Upper lobe of right lung (tissue), 1 donor: ENCODE measurements around the gene RSRC1. TPM values are rescaled to one million over a fixed set of nuclear protein-coding genes. Genes with fewer than 3 reads are reported as not detected.
A peak's percentile ranks its signal among the peaks of the same experiment; 100 is the strongest.

ENCODE experiments used
- ATAC-seq: fragments of 200-7000 bp; cut with Tn5 transposase; one replicate; pipeline ENCODE4 v1.9.1; 2020; ENCODE audit warnings: mild to moderate bottlenecking, moderate library complexity
- DNase-seq: peaks from one replicate; pipeline ENCODE4 v3.0.0-alpha.2; 2020
- H3K27ac ChIP-seq: fragments of 200-600 bp; one replicate; pipeline ENCODE4 v1.8.0; 2022
- H3K27me3 ChIP-seq: fragments of 200-600 bp; one replicate; pipeline ENCODE4 v1.8.0; 2022; ENCODE audit warnings: mild to moderate bottlenecking
- H3K36me3 ChIP-seq: fragments of 200-600 bp; one replicate; pipeline ENCODE4 v1.8.0; 2022
- H3K4me1 ChIP-seq: fragments of 200-600 bp; one replicate; pipeline ENCODE4 v1.8.0; 2022
- H3K4me3 ChIP-seq: fragments of 200-600 bp; one replicate; pipeline ENCODE4 v1.8.0; 2022; ENCODE audit warnings: mild to moderate bottlenecking
- H3K9me3 ChIP-seq: fragments of 200-600 bp; one replicate; pipeline ENCODE4 v1.8.0; 2022
- intact Hi-C: fragments of 100-400 bp; cut with DNase I; formaldehyde crosslinking; loops from one replicate; pipeline ENCODE4 v1.11.0; 2022
- total RNA-seq: library from RNA; stranded (reverse); fragmentation: NEBNext Ultra II Directional; extraction: Animal tissue kit (Norgen Biotek cat#: 25700); gene quantifications from one replicate; pipeline ENCODE4 v1.2.1, GENCODE V29; 2021
- TF ChIP-seq, protein P1 (sequence below): fragments of 200-600 bp; IDR thresholded peaks from one replicate; pipeline ENCODE4 v1.8.0; 2022; ENCODE audit warnings: antibody characterized with exemption
- donor health status: DM: no; HTN: yes; CAD: no; lungs with severe emphysema.

The RSRC1 gene
- total RNA-seq, 1 donor from 2014 or later: 28.1 TPM

DNA sequence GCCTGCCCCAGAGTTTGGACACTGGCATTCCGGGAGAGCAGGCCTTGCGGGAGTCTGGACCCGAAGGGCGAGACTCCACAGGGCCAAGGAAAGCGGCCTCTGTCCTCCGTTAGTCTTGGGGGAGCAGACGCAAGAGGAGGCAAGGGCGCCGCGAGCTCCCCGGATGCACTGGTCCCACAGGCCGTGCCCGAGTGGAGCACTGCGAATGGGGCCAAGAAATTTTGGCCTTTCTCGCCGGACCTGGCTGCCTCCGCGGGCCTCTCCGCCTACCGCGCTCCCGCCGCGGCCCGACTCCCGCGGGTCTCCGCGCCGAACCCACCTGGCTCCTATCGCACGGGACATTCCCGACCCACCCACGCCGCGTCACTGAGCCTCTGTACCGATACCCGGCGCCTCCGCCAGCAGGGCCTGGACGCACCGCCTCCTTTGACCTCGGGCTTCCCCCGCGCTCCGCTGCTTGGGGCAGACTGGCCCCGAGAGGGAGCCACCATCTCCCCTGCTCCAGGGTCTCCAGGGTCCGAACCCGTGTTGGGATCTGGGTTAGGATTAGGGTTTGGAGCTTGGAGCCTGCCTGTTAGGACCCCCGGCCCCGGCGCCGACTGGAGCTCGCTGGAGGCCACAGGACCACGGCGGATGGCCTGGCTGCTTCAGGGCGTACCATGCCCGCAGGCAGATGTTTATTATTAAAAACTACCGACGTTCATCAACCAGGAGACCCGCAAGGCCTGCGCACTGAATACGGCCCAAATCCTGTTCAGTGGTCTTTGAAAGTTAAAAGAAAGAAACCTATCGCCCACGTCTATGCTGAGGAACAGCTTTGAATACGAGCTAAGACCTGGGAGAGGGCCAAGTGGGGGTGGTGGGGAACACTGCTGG lies 15.4 kb upstream of the RSRC1 start:
- peaks cover 81% of the 10 kb centered on the region for H3K27me3 ChIP-seq
- H3K27ac ChIP-seq: no peak overlapping the region
- intact Hi-C loops: no loop called here
- H3K4me3 ChIP-seq: no peak overlapping the region
- TF ChIP-seq, protein P1, sequence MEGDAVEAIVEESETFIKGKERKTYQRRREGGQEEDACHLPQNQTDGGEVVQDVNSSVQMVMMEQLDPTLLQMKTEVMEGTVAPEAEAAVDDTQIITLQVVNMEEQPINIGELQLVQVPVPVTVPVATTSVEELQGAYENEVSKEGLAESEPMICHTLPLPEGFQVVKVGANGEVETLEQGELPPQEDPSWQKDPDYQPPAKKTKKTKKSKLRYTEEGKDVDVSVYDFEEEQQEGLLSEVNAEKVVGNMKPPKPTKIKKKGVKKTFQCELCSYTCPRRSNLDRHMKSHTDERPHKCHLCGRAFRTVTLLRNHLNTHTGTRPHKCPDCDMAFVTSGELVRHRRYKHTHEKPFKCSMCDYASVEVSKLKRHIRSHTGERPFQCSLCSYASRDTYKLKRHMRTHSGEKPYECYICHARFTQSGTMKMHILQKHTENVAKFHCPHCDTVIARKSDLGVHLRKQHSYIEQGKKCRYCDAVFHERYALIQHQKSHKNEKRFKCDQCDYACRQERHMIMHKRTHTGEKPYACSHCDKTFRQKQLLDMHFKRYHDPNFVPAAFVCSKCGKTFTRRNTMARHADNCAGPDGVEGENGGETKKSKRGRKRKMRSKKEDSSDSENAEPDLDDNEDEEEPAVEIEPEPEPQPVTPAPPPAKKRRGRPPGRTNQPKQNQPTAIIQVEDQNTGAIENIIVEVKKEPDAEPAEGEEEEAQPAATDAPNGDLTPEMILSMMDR: no peak
- DNase-seq (peak; percentile 62), ATAC-seq (no peak)
- H3K4me1 ChIP-seq: peaks cover 11% of the 10 kb centered on the region
- no peaks in the 10 kb centered on the region for H3K9me3 ChIP-seq
- no peaks in the 10 kb centered on the region for H3K36me3 ChIP-seq

DNA sequence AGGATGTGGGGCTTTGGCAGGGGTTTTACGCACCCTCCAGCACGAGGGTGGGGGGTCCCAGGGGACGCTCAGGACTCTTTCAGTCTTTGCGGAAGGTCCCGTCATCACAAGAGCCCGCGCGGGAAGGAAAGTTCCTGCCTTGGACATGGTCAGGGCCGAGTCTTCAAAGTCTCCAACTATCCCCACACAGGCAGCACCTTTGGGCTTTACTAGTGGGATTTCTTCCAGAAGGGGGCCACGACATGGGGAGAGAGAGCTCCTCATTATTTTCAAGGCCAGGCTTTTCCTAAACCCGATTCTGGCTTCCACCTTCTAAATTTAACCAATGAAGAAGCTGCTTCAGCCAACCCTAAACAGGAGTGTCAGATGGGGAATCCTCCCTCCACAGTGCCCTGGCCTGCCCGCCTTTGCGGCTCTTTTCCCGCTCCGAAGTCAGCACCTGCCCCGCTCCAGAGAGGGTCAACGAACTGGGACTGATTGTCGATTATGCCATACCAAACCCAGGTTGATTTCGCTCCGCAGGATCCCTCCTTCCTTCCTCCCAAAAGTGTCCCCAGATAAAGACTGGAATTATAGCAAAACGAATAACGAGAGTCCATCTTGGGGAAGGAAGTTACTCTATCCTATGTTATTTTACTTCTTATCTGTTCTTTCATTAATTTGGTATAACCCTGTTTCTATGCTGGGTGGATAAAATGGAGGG lies 14.6 kb upstream of the RSRC1 start:
- Histone ChIP-seq H3K36me3 (no peaks in the 10 kb centered on the region), H3K4me1 (peaks cover 11% of the 10 kb centered on the region), H3K9me3 (no peaks in the 10 kb centered on the region), H3K27ac (no peak overlapping the region), H3K27me3 (peaks cover 88% of the 10 kb centered on the region), H3K4me3 (no peak overlapping the region)
- intact Hi-C loops: no loop called here
- TF ChIP-seq, protein P1: no peak
- ATAC-seq (no peak), DNase-seq (no peak)

DNA sequence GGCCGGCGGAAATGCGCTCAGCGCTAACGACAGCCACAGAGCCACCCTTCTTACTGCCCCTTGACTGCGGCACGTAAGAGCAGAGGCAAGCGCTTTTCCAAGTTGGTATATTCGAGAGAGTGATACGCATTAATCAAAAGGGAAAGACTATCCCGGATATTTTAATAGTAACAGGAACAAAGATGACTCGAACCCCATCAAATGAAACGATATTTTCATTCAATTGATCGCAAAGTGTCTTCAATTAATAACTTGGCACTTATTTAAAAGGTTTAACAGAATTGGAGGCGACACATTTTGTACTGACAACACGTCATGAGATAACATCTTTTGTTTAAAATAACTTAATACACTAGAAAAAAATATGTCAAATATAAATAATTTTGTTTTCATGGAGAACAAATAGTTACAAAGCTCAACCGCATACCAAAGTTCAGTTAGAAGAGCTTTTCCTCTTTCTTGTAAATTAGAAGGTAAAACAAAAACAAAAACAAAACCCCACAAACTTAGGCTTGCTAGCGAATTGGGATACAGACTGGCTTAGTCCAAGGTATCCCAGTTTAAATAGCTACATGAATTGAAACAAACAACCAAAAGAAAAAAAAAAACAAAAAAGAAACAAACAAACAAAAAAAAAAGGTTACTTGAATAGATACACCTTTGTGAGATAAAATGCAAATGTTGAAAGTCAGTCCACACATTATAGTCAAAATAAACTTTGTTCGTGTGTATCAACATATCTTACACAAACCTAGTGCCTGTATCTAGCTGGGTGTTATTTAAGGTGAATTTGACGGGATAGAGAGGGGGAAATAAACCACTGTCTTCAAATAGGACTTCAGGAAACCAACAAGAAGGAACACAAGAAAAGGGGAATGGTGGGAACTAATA lies 13.8 kb upstream of the RSRC1 start:
- no peaks in the 10 kb centered on the region for H3K9me3 ChIP-seq
- DNase-seq (no peak), ATAC-seq (no peak)
- peaks cover 96% of the 10 kb centered on the region for H3K27me3 ChIP-seq
- intact Hi-C loops: no loop called here
- H3K27ac ChIP-seq: no peak overlapping the region
- no peak overlapping the region for H3K4me3 ChIP-seq
- TF ChIP-seq, protein P1: no peak
- peaks cover 11% of the 10 kb centered on the region for H3K4me1 ChIP-seq
- no peaks in the 10 kb centered on the region for H3K36me3 ChIP-seq

DNA sequence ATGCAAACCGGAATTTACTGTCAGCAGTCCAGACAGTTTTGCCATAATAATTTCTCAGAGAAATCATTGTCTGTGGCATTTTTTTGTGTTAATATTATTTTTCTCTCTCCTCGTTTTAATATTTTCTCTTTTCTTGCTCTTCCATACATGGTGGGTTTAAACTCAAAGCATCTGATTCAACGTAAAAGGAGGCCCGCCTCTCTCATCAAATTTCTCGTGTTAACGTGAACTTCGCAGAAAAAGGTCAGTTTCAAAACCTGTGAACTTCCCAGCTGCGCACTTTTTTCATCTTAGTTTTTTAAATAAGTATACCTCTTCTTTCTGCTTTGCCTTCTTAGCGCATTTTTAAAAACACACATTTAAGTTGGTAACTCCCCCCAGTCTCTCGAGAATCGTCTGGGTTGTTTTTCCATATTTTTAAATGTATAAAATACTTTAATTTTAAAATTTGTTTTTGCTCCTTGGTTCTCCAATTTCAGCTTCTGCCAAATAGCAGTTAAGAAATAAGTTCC lies 12.8 kb upstream of the RSRC1 start:
- Histone ChIP-seq H3K27ac (no peak overlapping the region), H3K36me3 (no peaks in the 10 kb centered on the region), H3K4me1 (peaks cover 11% of the 10 kb centered on the region), H3K4me3 (peak overlapping the region; percentile 58), H3K27me3 (peaks cover 97% of the 10 kb centered on the region), H3K9me3 (no peaks in the 10 kb centered on the region)
- intact Hi-C loops: no loop called here
- TF ChIP-seq, protein P1: no peak
- DNase-seq (no peak), ATAC-seq (no peak)

DNA sequence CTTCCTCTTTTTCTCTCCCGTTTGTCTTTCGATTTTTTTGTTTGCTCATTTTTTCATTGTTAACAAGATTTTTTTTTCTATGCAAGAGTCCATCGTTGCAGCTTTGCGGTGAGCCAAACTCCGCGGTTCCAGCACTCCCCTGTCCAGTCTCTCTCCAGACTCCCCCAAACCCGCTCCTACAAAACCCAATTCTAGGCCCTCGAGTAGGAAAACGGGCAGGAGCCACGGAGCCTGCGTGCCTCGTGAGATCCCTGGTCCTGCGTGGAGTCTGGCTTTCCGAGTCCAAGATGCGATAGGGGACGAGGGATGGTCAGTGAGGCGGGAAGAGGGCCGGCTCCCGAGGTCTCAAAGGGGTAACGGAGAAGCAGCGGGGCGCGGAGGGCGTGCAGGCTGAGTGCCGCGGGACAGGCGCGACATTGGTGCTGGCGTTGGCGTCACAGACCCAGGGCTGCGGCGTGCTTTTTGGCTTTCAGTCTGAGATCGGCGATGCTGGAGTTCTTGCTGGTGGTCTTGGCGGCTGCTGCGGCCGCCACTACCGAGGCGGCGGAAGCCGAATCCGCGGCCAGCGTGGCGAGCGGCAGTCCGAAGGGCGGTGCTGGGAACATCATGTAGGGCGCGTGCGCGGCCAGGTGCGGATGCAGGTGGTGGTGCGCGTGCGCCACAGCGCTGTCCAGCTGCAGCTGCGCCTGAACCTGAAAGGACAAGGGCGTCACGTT lies 12.1 kb upstream of the RSRC1 start:
- H3K4me3 ChIP-seq: peak overlapping the region; percentile 58
- peak; percentile 97 for ATAC-seq

More for the DNA sequence above, 12.1 kb upstream of the RSRC1 start:
- no peak overlapping the region for H3K27ac ChIP-seq
- peaks cover 11% of the 10 kb centered on the region for H3K4me1 ChIP-seq
- H3K27me3 ChIP-seq: peaks cover 98% of the 10 kb centered on the region
- TF ChIP-seq, protein P1: no peak
- intact Hi-C loops: no loop called here
- no peaks in the 10 kb centered on the region for H3K36me3 ChIP-seq
- H3K9me3 ChIP-seq: no peaks in the 10 kb centered on the region
- peak; percentile 87 for DNase-seq
